ENCODE data around the gene NOL8.

The NOL8 gene

DNA sequence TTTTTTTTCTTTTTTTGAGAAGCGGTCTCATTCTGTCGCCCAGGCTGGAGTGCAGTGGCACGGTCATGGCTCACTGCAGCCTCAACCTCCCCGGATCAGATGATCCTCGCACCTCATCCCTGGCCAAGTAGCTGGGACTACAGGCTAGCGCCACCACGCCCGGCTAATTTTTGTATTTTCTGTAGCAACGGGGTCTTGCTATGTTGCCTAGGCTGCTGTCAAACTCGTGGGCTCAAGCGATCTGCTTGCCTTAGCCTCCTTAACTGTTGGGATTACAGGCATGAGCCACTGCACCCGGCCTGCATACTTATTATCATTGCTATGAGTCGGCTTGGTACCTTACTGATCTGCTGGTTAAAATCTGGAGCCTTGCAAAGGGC, 30.9 kb downstream of the NOL8 start:
- peak overlapping the region; percentile 66 for H3K27ac ChIP-seq (ENCODE audit: insufficient read depth, low read length, poor library complexity, severe bottlenecking)
- peak overlapping the region; percentile 93 for H3K4me3 ChIP-seq (ENCODE audit: insufficient read depth, low read depth, low read length, poor library complexity, severe bottlenecking)
- no peaks in the 10 kb centered on the region for H3K27me3 ChIP-seq (replicated peaks; ENCODE audit: control insufficient read depth, insufficient read depth, low read length, poor library complexity, severe bottlenecking)
- H3K4me1 ChIP-seq (ENCODE audit: control insufficient read depth, insufficient read depth, low read length, poor library complexity, severe bottlenecking) = peaks cover 27% of the 10 kb centered on the region
- DNase-seq = no peak
- peaks cover 7% of the 10 kb centered on the region for H3K36me3 ChIP-seq (ENCODE audit: control insufficient read depth, insufficient read depth, low read length)
- H3K9me3 ChIP-seq (ENCODE audit: control insufficient read depth, low read length) = no peaks in the 10 kb centered on the region

DNA sequence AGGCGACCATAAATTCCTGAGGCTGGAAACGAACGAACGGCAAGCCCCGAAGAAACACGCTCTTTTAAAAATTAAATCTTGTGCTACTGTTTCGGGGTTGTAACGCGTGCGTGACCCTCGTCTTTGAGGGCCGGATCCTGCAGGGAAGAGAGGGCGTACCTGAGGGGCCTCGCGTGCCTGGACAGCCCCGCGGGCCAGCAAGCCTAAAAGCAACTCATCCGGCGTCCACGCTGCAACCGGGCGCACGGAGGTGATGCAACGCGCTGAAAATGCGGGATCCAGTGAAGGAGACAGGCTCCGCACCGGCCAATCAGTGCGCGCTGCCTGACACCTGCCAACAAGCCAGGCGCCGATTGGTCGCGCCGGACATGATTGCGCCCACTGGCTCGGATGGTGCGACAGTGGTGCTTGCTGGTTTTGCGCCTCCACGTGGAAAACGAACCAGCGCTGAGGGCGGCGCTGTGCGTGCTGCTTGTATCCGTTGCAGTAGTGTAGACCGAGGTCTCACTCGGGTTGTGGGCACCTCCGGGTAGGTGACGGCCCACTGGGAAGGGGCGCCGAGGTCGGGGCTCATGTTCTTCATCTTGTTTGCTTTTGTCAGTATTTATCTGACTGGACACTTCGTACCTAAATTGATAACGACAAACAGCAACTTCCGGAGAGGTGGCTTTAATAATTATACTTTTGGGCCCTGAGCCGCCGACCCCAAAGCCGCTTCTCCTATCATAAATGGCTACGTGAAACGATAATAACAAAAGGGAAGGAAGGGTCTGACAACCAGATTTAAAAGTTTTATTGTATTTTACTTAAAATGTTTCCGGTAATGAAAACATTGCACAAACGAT, 31.5 kb downstream of the NOL8 start, which contains the start of gene IARS1:
TSS of gene IARS1 (minus strand) at position 246 of the 845 bp plus-strand sequence. CDS start 4,278 bp downstream, outside the sequence.
- peak within 1 kb of the TSS; percentile 93 for H3K4me3 ChIP-seq (ENCODE audit: insufficient read depth, low read depth, low read length, poor library complexity, severe bottlenecking)
- H3K9me3 ChIP-seq (ENCODE audit: control insufficient read depth, low read length) = no peaks in the 10 kb centered on the region
- peaks cover 5% of the 10 kb centered on the region for H3K36me3 ChIP-seq (ENCODE audit: control insufficient read depth, insufficient read depth, low read length)
- peak; percentile 99 to 100 (median 99) for DNase-seq
- H3K27ac ChIP-seq (ENCODE audit: insufficient read depth, low read length, poor library complexity, severe bottlenecking) = peak within 1 kb of the TSS; percentile 72
- no peaks in the 10 kb centered on the region for H3K27me3 ChIP-seq (replicated peaks; ENCODE audit: control insufficient read depth, insufficient read depth, low read length, poor library complexity, severe bottlenecking)
- H3K4me1 ChIP-seq (ENCODE audit: control insufficient read depth, insufficient read depth, low read length, poor library complexity, severe bottlenecking) = peaks cover 27% of the 10 kb centered on the region

DNA sequence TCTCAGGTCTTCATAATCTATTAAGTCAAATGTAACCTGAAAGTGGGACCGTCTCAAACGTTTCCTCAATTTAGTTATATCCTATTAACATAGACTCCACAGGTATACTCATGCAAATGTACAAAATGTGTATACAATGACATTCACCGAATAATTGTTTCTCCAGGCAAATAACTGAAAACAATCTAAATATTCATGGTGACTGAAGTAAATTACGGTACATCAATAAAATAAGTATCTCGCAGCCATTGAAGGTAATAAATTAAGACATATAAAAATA, 32.1 kb downstream of the NOL8 start:
- no peaks in the 10 kb centered on the region for H3K27me3 ChIP-seq (replicated peaks; ENCODE audit: control insufficient read depth, insufficient read depth, low read length, poor library complexity, severe bottlenecking)
- H3K27ac ChIP-seq (ENCODE audit: insufficient read depth, low read length, poor library complexity, severe bottlenecking) = peak overlapping the region; percentile 72
- no peak for DNase-seq
- peak overlapping the region; percentile 93 for H3K4me3 ChIP-seq (ENCODE audit: insufficient read depth, low read depth, low read length, poor library complexity, severe bottlenecking)
- H3K9me3 ChIP-seq (ENCODE audit: control insufficient read depth, low read length) = no peaks in the 10 kb centered on the region
- H3K4me1 ChIP-seq (ENCODE audit: control insufficient read depth, insufficient read depth, low read length, poor library complexity, severe bottlenecking) = peaks cover 26% of the 10 kb centered on the region
- peaks cover 11% of the 10 kb centered on the region for H3K36me3 ChIP-seq (ENCODE audit: control insufficient read depth, insufficient read depth, low read length)

DNA sequence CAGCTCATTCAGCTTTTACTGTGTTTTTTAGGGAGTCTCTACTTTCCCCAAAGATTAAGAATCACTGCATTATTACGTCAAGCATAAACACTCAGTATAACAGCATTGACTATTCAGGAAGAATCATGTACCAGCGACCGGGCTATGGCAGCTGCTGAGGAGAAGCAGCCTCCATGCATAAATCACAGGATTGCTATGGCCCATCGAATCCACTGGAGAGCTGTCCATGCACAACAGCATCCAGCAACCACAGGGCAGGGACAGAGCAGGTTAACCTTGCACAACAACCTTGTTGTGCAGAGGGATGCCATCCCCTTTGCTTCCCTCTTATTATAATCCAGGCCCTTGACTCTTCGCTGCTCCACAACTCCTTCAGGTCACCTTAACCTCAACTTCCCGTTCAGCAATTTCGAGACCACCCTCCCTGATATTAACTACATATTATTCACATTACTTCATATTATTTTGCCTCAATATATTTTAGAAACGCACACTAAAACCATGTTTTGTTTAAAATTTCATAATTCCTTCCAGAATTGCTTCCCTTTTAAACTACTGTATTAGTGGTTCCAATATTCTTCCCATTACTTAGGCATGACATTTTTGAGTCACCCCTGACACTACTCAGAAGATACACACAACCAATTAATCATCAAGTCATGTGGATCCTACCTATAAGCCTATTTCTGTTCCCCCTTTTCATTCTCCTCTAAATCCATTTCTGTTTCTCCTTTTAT, 32.6 kb downstream of the NOL8 start:
- no peak for DNase-seq
- Histone ChIP-seq H3K27ac (ENCODE audit: insufficient read depth, low read length, poor library complexity, severe bottlenecking) (peak overlapping the region; percentile 72), H3K4me3 (ENCODE audit: insufficient read depth, low read depth, low read length, poor library complexity, severe bottlenecking) (peak overlapping the region; percentile 93), H3K36me3 (ENCODE audit: control insufficient read depth, insufficient read depth, low read length) (peaks cover 8% of the 10 kb centered on the region), H3K4me1 (ENCODE audit: control insufficient read depth, insufficient read depth, low read length, poor library complexity, severe bottlenecking) (peaks cover 21% of the 10 kb centered on the region), H3K27me3 (replicated peaks; ENCODE audit: control insufficient read depth, insufficient read depth, low read length, poor library complexity, severe bottlenecking) (no peaks in the 10 kb centered on the region), H3K9me3 (ENCODE audit: control insufficient read depth, low read length) (no peaks in the 10 kb centered on the region)

DNA sequence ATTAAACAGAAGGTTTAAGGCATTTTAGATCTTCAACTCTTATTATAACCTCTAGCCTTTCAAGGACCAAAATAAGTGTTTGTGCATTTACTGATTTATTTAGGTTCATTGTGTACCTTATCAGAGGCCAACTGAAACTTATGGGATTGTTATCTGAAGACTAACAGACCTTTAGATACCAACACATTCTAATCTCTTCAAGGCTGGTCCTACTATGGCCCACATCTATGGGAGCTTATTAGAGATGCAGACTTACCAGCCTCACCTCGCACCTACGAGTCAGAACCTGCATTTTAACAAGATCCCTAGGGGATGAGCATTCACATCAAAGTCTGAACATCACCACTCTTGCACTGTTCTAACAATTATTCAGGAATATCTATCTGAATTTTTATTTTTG, 33.6 kb downstream of the NOL8 start:
- Histone ChIP-seq H3K27ac (ENCODE audit: insufficient read depth, low read length, poor library complexity, severe bottlenecking) (no peak overlapping the region), H3K9me3 (ENCODE audit: control insufficient read depth, low read length) (no peaks in the 10 kb centered on the region), H3K36me3 (ENCODE audit: control insufficient read depth, insufficient read depth, low read length) (peaks cover 14% of the 10 kb centered on the region), H3K4me3 (ENCODE audit: insufficient read depth, low read depth, low read length, poor library complexity, severe bottlenecking) (no peak overlapping the region), H3K4me1 (ENCODE audit: control insufficient read depth, insufficient read depth, low read length, poor library complexity, severe bottlenecking) (peaks cover 20% of the 10 kb centered on the region), H3K27me3 (replicated peaks; ENCODE audit: control insufficient read depth, insufficient read depth, low read length, poor library complexity, severe bottlenecking) (no peaks in the 10 kb centered on the region)
- DNase-seq = no peak

DNA sequence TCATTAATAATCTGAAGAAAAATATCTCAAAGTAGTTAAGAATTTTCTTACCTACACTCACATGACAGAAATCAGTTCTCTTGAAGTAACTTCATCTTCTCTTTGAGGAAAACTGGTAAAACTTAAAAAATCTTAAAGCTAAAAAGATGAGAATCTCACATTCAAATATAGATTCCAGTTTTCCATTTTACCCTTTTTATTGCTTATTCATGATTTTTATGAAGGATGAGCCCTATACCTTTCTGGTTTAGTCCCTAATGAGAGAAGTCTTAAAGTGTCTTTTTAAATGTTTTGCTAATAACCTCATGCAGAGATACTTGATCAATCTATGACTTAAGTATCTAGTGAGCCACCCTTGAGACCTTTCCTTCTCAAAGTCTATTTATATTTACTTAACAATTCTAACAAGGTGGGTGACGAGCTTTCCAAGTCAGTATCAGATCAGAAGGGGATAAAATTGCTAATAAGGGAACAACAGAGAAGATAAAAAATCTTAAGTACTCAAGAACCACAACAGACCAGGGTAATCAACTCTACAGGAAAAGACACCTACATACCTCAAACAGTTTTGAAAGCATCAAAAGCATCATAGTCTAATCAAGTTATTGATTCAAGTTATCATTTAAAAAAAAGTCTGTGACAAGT, 34.2 kb downstream of the NOL8 start:
- no peak overlapping the region for H3K4me3 ChIP-seq (ENCODE audit: insufficient read depth, low read depth, low read length, poor library complexity, severe bottlenecking)
- H3K27ac ChIP-seq (ENCODE audit: insufficient read depth, low read length, poor library complexity, severe bottlenecking) = no peak overlapping the region
- no peak for DNase-seq

DNA sequence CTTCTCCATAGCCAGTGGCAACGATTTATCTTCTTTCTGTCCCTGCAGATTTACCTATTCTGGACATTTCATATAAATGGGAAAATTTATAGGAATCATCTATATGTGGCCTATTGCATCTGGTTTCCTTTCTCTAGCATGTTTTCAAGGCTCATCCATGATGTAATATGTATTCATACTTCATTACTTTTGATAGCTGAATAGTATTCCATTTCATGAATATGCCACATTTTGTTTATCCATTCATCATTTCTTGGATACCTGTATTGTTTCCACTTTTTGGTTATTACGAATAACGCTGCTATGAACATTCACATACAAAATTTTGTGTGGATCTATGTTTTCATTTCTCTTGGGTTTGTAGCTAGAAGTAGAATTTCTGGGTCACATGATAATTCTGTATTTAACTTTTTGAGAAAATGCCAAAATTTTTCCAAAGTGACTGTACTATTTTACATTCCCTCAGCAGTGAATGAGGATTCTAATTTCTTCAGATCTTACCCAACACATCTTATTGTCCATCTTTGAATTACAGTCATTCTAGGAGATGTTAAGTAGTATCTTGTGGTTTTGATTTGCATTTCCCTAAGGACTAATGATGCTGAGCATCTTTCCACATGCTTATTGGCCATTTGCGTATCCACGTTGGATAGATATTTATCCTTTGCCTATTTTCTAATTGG, 35.3 kb downstream of the NOL8 start:
- Histone ChIP-seq H3K27ac (ENCODE audit: insufficient read depth, low read length, poor library complexity, severe bottlenecking) (no peak overlapping the region), H3K4me1 (ENCODE audit: control insufficient read depth, insufficient read depth, low read length, poor library complexity, severe bottlenecking) (peaks cover 19% of the 10 kb centered on the region), H3K27me3 (replicated peaks; ENCODE audit: control insufficient read depth, insufficient read depth, low read length, poor library complexity, severe bottlenecking) (no peaks in the 10 kb centered on the region), H3K36me3 (ENCODE audit: control insufficient read depth, insufficient read depth, low read length) (peaks cover 21% of the 10 kb centered on the region), H3K9me3 (ENCODE audit: control insufficient read depth, low read length) (no peaks in the 10 kb centered on the region), H3K4me3 (ENCODE audit: insufficient read depth, low read depth, low read length, poor library complexity, severe bottlenecking) (no peak overlapping the region)
- DNase-seq = no peak

More for the DNA sequence above, 34.2 kb downstream of the NOL8 start:
- Histone ChIP-seq H3K27me3 (replicated peaks; ENCODE audit: control insufficient read depth, insufficient read depth, low read length, poor library complexity, severe bottlenecking) (no peaks in the 10 kb centered on the region), H3K4me1 (ENCODE audit: control insufficient read depth, insufficient read depth, low read length, poor library complexity, severe bottlenecking) (peaks cover 20% of the 10 kb centered on the region), H3K36me3 (ENCODE audit: control insufficient read depth, insufficient read depth, low read length) (peaks cover 14% of the 10 kb centered on the region), H3K9me3 (ENCODE audit: control insufficient read depth, low read length) (no peaks in the 10 kb centered on the region)

DNA sequence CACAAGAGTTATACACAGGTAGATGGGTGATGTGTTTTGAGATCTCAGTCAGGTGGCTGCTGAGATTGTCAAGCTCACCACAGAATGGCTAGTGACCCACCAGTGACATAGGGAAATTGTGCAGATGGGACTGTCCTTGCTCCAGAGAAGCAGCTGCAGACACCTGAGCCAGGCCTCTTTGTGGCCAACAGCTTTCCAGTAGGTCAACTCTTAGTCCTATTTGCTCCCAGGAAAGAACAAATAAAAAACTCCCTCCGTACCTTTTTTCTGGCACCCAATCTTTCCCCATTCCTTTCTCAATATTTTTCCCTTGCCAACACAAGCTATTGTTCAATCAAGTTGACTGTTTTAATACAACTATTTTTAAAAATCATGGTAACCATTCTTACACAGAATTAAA, 45.8 kb downstream of the NOL8 start:
- Histone ChIP-seq H3K4me3 (ENCODE audit: insufficient read depth, low read depth, low read length, poor library complexity, severe bottlenecking) (no peak overlapping the region), H3K36me3 (ENCODE audit: control insufficient read depth, insufficient read depth, low read length) (peaks cover 69% of the 10 kb centered on the region), H3K9me3 (ENCODE audit: control insufficient read depth, low read length) (no peaks in the 10 kb centered on the region), H3K27ac (ENCODE audit: insufficient read depth, low read length, poor library complexity, severe bottlenecking) (no peak overlapping the region), H3K4me1 (ENCODE audit: control insufficient read depth, insufficient read depth, low read length, poor library complexity, severe bottlenecking) (peaks cover 6% of the 10 kb centered on the region), H3K27me3 (replicated peaks; ENCODE audit: control insufficient read depth, insufficient read depth, low read length, poor library complexity, severe bottlenecking) (no peaks in the 10 kb centered on the region)
- no peak for DNase-seq

DNA sequence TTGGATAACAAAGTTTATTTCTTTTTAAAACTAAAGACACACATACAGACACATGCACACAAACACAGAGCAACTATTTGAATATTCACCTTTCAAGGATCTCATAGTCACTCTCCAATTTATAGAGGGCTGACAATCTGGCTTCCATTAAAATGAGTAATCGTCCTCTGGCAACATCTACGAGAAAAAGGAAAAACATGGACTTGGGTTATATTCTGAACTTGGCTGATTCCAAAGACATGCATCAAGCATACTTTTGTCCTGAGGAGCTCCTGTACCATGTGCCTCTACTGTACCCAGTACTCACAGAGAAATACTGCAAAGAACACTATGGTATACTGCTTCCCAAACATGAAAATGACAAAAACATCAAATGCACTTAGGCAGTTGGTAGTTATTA, 47.0 kb downstream of the NOL8 start:
- Histone ChIP-seq H3K9me3 (ENCODE audit: control insufficient read depth, low read length) (no peaks in the 10 kb centered on the region), H3K4me3 (ENCODE audit: insufficient read depth, low read depth, low read length, poor library complexity, severe bottlenecking) (no peak overlapping the region), H3K36me3 (ENCODE audit: control insufficient read depth, insufficient read depth, low read length) (peaks cover 75% of the 10 kb centered on the region), H3K27me3 (replicated peaks; ENCODE audit: control insufficient read depth, insufficient read depth, low read length, poor library complexity, severe bottlenecking) (no peaks in the 10 kb centered on the region), H3K4me1 (ENCODE audit: control insufficient read depth, insufficient read depth, low read length, poor library complexity, severe bottlenecking) (peaks cover 6% of the 10 kb centered on the region), H3K27ac (ENCODE audit: insufficient read depth, low read length, poor library complexity, severe bottlenecking) (no peak overlapping the region)
- DNase-seq = no peak

Data from effector memory CD4-positive, alpha-beta T cell (primary cell).